ENCODE results near the gene TRPV6.

Gene TRPV6

DNA sequence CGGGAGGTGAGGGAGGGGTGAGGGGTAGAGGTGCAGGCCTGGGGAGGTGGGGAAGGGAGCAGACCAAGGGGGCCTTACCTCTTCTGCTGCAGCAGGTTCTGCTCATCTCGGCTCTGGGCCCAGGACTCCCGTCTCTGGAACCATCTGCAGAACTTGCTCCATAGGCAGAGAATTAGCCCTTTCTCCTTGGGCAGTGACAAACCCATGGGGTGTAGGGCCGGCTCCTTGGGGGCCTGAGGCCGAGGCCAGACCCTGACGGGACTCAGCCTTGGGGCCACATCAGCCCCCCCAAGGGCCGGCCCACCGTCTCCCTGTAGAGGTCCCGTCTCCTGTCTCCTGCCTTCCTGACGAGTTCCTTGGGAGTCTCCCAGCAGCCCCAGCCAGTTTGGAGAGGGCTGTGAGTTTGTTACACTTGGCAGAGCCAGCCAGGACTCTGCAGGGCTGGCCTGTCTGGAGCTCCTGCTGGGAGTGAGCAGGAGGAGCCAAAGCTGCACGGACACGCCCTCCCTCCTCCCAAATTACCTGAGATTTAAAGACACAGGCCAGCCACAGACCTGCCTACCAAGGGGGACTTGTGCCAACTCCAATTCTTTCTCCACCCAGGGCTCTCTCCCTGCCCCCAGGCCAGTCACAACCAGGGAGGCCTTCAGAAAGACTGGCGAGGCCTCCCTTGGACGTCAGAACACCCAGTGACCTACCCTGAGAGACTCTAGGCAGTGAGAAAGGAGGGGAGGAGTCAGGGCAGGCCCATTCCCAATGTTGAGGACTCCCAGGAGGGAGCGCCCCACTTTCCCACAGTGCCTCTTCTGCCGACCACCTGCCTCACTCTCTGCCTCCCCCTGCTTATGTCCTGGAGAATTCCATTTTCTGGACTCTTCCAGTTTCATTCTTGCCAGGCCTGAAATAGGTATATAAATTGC, at the start of gene TRPV6:
Gene TRPV6, minus strand, starts transcription at position 435 of the 920 bp plus-strand sequence.
- no peak for DNase-seq

DNA sequence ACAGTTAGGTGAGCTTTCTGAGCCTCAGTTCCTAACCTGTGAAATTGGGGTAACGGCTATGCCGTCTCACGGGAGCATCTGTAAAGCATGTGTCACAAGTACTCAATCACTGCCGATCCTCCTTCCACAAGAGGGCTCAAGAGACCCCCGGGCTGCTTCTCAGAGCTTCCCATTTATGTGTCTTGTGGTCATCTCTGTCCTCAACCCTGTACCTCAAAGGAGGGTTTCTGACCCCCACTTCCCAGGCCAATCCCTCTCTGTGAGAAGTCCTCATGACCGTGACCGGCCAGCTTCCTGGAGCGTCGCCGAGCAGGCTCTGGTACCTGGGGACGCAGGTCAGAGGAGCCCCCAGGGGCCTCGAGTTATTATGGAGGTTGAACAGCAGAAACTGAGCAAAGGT, 48.5 kb upstream of the TRPV6 start:
- DNase-seq = no peak

DNA sequence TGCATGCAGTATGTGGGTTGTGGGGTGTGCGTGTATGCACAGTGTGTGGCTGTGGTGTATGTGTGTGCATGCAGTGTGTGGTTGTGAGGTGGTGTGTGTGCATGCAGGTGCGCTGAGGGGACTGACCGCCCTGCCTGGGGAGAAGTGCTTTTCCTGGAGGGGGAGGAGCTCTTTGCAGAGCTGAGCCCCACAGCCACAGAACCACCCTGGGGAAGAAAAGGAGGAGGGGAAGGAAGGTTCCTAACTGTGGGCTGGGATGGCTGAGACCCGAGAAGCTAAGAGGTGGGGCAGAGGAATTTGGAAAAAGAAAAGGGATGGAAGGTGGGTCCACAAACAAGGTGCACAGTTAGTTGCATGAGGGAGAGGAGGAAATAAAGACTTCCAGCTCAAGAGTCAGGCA, 48.1 kb upstream of the TRPV6 start, which contains the start of gene TRPV5:
Gene TRPV5, minus strand, starts transcription at position 123 of the 400 bp plus-strand sequence. CDS start 287 bp downstream, outside the sequence.
- DNase-seq = no peak

DNA sequence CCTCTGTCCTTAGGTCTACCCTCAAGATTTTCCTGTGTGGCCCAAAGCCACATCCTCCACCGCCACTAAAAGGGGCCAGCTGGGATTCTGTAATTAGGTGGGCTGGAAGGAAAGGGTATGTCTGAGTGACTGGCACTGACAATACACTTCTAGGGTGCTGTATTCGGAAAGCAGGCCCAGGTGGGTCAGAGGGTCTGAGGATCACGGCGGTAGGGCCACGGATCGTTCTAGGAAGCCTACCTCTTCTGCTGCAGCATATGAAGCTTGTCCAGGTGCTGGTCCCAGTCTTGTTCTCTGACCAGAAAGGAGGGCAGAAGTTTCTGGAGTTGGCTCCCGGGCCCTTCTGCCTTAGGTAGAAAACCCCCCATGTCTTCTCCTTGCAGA, 47.5 kb upstream of the TRPV6 start:
- DNase-seq = no peak

DNA sequence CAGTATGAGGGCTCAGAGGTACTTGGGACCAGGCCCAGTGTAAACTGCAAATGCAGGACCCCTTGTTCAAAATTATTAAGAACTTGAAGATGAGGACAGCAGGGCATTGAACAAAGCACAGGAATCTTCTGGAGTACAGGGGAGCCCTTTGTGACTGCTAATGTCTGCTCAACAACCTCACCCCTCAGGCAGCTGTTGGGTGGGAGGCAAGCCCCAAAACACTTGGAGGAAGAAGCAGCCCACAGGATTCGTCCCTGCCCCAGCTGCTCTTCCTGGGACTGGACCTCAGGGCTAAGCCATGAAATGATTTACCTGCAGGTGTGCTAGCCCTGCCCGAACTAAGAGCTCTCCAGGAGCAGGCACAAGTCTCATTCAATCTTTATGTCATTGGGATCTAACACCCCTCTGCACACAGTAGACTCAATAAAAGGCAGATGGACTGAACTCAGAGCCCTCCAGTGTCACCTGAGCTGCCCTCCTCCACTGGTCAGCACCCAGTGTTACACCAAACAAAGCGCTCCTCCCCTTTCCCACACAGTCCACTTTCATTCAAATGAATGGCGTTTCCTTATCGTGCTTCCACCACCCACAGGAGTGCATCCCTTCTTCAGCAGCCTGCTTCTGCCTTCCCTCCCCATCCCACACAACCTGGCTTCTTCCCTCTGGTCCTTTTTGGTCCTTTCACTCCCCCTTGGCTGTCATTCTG, 47.0 kb upstream of the TRPV6 start:
- no peak for DNase-seq

DNA sequence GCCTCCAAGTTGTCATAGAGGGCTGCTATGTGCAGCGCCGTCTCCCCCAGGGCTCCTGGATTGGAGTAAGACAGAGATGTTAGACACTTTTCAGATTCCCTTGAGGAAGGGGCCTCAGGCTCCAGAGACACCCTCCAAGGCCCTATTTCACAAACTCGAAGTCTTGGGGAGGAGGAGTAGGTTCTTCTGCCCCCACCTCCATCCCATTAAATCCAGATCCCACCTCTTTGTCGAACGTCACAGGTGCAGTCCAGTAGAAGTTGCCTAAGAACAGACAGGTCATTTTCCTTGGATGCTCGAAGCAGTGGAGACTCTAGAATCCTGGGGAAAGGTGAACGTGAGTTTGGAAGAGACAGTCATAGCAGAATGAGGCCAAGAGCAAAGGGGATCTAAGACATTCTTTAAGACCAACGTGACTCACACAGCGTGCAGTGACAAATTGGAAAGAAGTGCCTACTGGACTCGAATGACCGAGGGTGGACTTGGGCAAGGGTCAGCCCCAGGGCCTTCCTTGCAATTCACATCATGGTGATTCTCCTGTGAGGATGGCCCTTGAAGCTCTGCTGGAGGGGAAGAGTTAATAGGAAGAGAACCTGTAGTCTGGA, 44.7 kb upstream of the TRPV6 start:
- no peak for DNase-seq

DNA sequence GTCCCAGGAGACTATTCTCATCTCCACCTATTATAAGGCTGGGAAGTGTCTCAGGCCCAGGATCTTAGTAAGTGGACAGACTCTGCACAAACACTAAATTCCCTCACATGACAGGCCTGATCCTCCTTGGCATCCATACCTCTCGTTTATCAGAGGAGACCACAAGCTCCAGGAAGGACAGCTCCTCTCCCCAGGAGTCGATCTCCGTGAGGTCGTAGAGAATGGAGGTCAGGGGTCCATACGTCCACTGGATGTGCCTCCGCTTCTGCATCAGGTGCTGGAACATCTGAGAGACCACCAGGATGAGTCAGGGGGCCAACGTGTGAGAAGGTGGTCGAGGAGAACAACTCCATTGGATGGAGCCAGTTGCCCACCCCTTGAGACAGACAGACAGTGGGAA, 42.4 kb upstream of the TRPV6 start:
- no peak for DNase-seq

DNA sequence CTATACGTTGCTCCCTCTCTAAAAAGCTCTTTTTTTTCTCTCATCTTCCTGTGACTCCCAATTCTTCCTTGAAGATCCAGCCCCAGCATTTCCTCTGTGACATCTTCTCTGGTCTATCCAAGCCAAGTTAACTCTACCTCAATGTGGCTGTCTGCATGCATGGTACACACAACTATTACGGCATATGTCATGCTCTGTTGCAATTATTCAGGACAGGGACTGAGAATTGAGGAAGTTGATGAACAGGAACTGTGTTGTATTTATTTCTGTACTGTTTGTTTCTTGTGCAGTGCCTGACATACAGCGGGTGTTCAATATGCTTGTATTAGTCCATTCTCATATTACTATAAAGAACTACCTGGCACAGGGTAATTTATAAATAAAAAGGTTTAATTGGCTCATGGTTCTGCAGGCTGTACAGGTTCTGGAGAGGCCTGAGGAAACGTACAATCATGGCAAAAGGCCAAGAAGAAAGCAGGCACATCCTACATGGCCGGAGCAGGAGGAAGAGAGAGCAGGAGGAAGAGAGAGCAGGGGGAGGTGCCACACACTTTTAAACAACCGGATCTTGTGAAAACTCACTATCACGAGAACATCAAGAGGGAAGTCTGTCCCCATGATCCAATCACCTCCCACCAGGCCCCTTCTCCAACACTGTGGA, 41.7 kb upstream of the TRPV6 start:
- no peak for DNase-seq

DNA sequence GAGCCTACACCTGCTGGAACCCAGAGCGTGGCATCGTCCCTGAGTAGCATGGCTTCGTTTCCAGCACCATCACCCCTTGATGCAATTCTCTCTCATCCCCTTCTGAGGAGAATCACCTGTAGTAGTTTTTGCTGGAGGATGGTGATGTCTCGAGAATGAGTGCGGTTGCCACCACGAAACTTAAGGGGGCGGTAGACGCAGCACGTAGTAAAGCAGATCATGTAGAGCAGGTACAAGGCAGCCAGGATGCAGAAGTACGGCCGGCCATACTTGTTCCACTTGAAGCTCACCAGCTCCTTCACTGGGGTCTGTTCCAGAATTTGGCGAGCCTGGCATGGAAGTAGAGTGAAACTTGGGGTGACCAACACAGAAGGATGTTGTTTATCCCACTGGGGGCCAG, 39.9 kb upstream of the TRPV6 start:
- DNase-seq = no peak

DNA sequence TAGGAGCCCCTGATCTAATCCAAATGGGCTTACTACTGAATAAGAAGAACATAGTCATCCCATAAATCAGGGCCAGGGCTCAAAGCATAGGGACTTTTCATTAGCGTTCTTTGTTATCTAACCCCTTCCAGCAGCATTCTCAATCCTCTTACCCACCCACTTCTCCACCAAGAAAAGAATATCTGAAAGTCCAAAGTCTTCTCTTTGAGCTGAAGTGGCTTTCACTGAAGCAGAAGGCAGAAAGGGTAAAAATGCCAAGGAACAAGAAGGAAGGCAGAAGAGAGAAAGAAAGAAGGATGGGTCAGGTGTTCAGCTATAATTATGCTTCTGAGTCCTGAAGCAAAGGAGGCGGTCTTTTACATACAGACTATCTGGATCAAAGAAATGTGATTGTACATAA, 37.8 kb upstream of the TRPV6 start:
- DNase-seq = no peak

DNA sequence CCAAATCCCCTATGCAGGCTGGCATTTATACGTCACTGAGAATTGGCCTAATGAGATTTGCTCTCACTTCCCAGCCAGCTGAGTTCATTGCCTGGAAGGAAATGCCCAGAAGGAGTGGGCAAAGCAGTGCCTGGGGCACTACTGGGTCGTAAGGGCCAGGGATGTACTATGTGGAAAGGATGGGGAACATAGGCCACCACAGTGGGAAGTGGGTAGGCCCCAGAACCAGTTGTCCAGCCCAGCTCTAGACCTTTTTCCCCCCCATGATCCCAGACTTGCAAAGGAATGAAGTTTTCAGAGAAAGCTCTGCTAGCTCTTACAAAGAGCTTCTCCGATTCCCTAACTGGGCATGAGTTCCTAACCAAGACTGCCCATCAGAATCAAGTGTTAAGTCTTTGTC, 34.1 kb upstream of the TRPV6 start:
- DNase-seq = no peak

DNA sequence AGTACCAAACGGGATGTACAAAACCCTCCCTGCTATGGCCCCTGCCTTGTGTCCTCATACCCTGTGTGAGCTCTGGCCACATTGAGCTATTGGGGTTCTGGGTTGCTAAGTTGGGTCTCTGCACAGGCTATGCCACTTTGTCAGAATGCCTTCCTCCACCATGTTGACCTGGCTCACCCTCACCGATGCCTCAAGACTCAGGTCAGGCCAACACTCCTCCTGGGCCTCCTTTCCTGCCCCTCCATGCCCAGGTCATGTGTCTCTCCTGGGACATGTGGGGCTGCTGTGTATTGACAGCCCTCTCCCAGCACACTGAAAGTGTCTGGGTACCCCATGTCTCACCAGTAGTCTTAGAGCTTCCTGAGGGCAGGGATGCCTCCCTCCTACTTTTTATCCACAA, 33.4 kb upstream of the TRPV6 start:
- no peak for DNase-seq

DNA sequence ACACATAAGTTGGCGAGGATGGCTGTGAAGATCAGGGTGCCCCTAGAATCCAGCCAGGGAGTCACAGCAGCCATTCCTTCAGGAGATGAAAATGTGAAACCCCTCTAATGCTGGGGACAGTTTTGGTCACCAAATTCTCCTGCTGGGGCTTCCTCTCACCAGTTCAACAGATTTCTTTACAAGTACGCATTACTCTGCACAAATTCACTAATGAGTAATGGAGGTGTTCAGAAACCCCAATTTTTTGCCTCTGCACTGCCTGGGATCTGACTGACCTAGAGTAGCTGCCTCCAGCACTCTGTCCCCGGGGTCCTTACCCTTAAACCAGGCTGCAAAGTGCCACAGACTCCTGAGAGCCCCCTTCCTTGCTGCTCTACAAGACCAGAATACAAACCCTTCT, 31.9 kb upstream of the TRPV6 start:
- no peak for DNase-seq

DNA sequence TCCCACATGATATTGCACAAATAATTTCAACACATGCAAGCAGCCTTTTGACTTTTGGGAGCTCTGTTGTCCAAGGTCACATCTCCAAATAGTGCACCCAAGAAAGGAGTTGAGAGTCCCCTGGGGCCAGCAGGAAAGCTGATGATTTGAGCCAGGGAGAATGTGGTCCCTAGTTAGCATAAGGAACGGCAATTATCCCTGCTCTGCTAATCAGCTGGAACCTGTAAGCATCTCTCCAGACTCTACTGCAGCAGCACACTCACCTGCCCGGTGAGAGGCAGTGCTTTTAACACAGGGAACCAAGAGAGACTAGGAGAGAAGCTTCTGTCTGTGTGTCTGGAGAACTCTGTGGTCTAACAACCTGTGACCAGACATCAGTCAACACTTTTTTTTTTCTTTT, 31.0 kb upstream of the TRPV6 start:
- no peak for DNase-seq

DNA sequence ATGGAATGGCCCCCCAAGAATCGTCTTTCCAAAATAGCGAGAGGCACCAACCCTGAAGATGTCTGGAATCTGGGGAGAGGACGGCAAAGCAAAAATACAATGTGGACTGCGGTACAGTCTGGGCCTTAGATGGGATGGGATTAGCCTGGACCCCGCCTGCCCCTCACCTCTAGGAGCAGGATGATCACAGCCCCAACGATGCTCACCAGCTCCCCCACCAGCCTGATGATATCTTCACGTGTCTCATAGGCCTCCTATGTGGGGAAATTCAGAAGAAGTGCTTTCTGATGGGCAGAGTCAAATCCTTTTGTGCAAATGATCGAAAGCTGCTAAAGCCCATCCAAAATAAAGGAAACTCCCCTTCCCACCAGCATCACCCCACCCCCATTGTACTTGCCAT, 29.8 kb upstream of the TRPV6 start:
- DNase-seq = no peak

DNA sequence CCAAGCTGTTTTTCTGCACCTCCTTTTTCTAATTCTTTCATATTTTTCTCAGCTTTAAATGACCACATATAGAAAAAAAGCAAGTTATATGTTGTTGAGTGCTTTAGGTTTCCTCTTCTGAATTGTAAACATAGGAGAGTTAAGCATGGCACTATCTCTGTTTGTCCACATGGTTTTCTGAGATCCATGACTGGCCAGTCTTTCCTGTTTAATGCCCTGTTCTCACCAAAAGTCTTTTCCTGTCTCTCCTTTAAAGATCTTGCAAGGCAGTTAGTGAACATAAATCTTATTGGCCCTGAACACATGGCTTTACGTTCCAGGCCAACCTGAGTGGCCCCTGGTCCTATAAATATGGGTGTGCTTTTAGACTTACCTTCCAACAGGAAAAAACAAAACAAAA, 28.6 kb upstream of the TRPV6 start:
- DNase-seq = no peak

DNA sequence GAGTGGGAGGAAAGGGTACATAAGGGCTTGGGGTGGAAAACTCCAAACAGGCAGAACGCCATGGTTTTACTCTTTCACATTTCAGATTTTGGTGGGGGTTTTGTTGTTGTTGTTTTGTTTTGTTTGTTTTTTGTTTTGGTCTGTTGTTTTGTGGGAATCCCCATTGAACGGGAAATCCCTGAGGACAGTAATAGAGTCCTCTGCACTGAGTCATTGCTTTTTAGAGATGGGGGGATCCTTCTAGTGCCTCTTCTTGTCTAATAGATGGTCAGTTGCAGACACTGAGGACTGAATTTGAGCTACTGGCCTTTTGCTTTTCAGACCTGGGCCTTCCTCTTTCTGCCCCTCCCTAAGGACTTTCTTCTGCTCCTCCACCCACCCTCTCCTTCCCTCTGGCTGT, 28.0 kb upstream of the TRPV6 start:
- DNase-seq = no peak

DNA sequence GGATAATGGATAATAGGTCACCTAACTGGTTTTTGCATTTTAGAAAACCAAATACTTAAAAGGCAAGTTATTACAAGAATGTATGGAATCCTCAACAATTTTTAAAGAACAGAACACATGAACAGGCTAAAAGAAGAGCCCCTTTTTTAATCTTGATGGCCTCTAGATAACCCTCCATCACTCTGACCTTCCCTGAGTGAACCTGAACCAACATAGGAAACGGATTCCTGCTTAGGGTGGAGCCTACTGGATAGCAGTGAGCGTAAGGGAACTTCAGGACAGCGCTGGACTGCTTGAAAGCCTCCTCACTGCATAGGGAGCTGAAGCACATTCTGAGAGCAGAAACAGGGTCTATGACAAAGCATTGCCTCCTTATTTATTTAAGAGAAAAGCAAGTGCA, 27.5 kb upstream of the TRPV6 start:
- no peak for DNase-seq

DNA sequence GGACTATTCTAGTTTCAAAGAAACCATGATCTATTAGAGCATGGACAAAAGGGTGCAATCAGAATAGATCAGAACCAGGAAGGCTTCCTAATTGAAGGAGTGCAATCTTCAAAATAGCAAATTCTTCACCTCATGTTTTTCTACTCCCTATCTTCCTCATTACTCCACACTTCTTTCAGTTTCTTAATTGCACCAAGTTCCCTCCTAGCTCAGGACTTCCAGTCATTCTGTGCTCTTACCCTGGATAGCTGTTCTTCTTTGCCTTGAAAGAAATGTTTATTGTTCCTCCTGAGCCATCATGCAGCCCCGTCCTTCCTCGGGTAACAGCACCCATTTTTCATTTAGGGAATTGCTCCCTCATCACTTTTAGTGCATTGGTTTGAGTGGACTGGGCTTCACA, 24.9 kb upstream of the TRPV6 start:
- DNase-seq = no peak

DNA sequence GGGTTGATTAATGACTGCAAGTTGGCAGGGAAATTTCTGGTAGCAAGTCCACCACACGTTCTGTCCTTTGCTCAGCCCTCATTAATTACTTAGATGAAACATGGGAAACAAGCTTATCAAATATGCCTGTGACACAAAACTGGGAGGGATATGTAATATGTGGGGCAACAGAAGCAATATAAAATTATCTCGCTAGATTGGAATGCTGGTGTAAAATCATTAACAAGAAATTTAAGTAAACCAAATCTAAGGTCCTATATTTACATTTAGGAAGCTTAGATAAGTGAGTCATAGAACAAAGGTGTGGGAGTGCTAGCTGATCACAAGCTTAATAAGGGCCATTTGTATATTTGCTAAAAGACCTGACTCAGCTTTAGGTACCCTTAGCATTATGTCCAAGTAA, 24.5 kb upstream of the TRPV6 start:
- no peak for DNase-seq

DNA sequence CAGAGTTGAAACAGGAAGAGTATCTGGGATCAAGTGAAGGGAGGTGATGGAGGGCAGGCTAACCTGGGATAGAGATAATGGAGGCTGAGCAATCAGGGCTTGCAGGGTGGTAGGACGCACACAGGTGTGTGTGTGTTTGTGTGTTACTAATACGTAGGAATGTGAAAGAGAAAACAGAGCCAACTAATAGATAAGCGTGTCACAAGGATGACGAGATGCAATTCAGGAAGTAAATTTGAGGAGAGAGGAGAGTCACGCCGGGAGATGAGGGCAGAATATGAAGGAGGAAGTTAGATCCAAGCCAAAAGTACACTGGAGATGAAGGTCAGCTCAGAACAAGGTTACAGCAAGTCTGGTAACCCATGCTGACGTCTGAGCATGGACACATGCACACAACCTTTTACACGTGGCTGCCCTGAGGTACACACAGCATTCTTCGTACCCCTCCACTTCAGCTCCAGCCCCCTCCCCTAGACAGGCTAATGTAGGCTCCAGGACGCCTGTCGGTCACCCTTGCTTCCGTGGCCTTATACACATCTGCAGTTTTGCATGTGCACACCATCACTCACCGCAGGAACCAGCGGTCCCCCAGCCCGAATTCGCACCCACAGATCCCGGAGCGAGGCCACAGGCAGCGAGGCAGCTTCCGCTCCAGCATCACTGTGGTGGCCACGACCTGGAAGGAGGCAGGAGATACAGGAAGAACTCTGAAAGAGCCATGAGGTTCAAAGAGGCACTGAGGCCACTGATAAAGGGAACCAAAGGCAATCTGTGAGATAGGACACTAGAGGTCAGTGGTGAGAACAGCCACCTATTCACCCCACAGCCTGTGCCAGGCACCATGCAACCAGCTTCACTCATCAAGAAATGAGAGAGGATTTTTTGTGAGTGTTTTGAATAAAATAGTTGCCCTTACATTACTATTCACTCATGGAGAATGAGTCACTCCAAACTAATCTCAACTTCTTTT, 23.7 kb upstream of the TRPV6 start:
- no peak for DNase-seq

DNA sequence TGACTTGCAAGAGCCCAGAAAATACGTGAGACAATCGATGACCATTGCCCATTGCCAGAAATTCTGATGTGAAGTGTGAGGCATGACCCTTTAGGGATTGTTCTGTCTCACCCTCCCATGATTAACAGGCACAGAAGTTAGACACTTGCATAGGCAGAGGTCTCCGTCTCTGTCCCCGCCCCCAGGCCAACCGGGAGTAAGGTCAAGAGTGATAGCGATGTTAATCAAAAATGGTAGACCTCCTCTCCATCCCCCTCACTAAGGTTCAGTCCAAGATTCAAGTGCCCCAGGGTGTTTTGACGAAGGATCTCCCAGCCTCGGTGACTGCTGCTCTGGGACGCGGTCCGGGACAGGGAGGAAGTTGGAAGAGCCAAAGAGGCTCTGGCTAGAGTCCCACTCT, 22.7 kb upstream of the TRPV6 start:
- DNase-seq = no peak

All from NCI-H1694 (cell line).